CD4-positive, alpha-beta T cell treated with Interleukin-10 for 1 hour (primary cell): ENCODE data around the gene LITAFD.
A peak's percentile ranks its signal among the peaks of the same experiment; 100 is the strongest.
"Not testable (repeated sequence)": the region's sequence is repeated elsewhere in the genome, so short reads cannot be mapped to it uniquely, and the experiment has no call there.

Source experiments
- DNase-seq: peaks from one replicate; pipeline ENCODE4 v3.0.0-alpha.2; 2020

LITAFD gene

DNA sequence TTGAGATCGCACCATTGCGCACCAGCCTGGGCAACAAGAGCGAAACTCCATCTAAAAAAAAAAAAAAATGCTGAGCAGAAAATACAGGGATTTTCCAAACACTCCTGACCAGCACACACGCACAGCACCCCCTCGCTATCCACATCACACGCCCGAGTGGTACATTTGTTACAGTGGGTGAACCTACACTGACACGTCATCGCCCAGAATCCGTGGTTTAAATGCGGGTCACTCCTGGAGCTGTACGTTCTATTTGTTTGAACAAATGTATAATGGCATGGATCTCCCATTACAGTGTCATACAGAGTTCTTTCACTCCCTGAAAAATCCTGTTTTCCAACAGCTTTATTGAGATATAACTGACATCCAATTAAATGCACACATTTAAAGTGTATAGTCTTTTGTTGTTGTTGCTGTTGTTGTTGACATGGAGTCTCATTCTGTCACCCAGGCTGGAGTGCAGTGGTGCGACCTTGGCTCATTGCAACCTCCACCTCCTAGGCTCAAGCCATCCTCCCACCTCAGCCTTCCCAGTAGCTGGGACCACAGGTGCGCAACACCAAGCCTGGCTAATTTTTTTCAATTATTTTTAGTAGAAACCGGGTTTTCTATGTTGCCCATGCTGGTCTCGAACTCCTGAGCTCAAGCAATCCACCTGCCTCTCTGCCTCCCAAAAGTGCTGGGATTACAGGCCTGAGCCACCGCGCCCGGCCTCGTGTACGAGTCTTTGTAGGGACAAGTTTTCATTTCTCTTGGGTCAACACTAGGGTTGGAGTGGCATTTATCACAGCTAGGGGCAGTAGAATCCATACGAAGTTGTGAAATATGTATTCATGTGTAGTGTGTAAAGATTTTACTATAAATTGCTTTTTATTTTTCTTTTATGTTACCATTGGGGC lies 8.9 kb upstream of the LITAFD start:
- DNase-seq: no peak

DNA sequence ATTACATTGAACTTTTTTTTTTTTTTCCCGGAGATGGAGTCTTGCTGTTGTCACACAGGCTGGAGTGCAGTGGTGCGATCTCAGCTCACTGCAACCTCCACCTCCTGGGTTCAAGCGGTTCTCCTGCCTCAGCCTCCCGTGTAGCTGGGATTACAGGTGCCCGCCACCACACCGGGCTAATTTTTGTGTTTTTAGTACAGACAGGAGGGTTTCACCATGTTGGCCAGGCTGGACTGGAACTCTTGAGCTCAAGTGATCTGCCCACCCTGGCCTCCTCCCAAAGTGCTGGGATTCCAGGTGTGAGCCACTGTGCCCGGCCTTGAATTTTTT lies 8.3 kb upstream of the LITAFD start:
- DNase-seq: not testable (repeated sequence)

DNA sequence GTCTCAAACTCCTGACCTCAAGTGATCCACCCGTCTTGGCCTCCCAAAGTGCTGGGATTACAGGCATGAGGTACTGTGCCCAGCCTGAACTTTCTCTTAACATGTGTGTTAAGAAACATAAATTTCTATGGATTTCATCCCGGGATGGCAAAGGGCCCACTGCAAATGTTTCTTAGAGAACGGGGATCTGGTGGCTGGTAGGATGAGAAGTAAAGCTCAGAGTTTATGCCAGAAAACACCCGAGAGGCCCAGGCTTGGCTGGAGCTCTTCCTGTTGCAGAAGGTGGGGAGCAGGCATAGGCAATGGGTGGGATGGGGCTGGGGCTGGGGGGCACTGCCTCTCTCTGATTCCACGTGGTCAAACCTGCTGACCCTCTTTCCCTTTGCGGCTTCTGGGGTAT lies 7.8 kb upstream of the LITAFD start:
- DNase-seq: no peak

DNA sequence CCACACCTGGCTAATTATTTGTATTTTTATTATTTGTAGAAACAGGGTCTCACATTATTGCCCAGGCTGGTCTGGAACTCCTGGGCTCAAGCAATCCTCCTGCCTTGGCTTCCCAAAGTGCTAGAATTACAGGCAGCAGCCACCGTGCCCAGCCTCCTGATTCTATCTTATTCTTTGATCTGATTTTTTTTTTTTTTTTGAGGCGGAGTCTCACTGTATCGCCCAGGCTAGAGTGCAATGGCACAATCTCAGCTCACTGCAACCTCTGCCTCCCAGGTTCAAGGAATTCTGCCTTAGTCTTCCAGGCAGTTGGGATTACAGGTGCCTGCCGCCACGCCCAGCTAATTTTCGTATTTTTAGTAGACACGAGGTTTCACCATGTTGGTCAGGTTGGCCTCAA lies 6.8 kb upstream of the LITAFD start:
- not testable (repeated sequence) for DNase-seq

DNA sequence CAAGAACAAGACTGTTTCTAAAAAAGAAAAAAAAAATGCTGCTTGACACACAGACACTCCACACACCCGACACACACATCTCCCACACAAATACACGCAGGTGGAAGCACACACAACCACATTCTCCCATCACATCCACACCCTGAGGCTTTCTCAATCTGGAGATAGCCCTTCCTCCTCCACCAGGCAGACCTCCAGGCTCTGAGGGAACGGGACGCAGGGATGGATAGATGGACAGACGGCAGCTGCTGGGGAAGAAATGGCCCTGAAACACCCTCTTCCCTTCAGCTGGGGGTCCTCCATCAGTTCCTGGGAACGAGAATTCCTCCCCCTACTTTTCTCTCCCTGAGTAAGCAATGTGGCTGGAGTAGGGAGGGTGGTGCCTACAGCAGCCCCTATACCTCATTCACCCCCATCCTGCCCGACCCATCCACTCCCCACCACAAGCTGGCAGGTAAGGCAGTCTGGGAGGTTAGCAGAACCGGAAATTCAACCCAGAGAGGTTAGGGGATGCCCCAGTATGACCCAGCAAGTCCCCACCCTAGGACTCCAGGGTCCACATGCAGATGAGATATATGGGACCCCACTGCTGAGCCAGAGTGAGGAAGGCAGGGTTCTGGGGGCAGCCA lies 4.1 kb upstream of the LITAFD start:
- DNase-seq: peak; percentile 13

DNA sequence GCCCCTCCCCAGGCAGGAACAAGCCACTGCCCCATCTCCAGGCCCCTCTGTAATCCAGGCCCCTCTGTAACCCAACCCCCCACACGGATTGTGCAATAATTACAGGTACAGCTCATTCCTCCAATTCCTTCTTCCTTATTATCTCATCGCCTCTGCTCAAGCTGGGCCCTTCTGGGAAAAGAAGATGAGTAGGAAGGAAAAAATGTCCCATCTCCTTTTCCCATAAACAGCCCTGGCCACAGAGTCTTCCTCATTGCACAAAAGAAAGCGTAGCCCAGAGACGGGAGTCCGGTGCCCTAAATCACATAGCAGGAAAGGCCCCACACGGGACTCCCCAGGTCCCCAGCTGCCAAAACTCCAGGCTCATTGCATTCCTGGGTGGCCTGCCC lies 3.6 kb upstream of the LITAFD start:
- DNase-seq: no peak

DNA sequence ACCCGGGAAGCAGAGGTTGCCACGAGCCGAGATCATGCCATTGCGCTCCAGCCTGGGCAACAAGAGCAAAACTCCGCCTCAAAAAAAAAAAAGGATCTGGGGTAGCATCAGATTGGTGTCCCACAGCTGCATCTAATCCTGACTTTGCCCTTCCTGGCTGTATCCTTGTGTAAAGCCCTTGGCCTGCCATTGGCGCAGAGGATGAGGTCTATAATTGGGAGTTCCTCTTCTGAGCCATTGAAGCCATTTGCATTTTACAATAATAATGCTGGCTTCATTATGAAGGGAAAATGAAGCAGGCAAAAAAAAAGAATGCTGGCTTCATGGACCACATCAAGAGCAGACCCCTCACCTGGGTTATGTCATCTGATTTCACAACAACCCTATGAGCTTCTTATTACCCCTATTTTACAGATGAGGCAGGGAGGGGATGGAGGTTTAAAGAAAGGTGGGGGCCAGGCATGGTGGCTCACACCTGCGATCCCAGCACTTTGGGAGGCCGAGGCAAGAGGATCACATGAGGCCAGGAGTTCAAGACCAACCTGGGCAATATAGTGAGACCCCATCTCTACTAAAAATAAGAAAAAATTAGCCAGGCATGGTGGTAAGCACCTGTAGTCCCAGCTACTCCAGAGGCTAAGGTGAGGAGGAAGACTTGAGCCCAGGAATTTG lies 1.2 kb upstream of the LITAFD start:
- no peak for DNase-seq

DNA sequence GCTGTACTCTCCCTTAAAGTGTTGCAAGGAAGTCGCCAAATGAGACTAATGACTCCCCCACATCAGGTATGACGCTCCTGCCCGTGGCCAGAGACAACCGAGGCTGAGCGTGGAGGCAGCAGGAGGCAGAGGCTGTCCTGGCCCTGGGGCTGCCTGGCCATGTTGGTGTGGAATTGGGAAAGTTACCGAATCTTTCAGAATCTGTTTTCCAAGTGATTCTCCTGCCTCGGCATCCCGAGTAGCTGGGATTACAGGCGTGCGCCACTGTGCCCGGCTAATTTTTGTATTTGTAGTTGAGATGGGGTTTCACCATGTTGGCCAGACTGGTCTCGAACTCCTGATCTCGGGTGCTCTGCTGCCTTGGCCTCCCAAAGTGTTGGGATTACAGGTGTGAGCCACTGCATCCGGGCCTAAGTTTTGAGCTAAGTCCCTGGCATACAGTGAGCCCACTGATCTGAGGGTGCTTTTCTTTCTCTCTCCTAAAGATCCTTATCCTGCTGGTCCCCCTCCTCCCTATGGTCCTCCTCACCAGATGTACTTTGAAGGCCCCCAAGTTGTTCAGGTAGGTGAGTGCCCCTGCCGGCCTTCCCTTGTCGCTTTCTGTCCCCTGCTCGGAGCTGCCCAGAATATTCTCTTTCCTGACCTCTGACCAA lies 700 bp downstream of the LITAFD start:
- no peak for DNase-seq

DNA sequence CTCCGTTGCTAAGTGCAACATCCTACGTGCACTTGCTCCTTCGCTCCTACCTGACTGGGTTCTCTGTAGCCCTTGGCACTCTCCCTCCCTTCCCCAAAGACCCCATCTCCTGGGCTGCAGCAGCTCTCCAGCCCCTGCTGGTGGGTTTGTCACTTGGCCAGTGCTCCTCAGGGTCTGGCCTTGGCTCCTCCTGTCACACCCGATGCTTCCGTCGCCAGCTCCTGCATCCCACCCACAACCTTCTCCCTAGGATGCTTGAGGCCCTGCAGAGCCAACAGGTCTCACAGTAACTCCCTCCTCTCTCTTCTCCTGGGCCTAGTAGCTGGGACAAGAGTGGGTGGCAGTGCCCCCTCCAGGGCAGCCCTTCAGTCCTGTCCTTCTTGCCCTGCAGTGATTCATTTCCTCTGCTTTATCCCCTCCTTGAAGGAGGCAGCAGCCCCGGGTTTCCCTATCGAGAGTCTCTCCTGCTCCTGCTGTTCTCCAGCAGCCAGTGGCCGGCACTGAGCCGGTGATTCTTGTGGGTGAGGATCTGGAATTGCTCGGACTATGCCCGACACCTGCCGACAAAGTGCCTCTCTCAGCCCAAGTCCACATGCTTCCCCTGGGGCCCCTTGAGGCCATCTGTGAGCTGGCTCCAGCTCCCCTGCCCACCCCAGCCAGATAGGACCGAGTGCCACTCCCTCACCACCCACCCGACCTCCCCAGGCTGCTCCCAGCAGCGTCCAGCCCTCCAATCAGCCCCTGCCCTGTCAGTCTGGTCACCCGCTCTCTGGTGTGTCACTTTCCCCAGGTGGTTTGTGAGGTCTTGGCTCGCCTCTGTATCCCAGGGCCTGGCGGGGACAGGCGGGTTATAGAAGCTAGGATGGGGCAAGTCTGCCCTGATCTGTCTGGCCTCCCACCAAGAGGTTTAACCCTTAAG lies 3.8 kb downstream of the LITAFD start:
- no peak for DNase-seq

DNA sequence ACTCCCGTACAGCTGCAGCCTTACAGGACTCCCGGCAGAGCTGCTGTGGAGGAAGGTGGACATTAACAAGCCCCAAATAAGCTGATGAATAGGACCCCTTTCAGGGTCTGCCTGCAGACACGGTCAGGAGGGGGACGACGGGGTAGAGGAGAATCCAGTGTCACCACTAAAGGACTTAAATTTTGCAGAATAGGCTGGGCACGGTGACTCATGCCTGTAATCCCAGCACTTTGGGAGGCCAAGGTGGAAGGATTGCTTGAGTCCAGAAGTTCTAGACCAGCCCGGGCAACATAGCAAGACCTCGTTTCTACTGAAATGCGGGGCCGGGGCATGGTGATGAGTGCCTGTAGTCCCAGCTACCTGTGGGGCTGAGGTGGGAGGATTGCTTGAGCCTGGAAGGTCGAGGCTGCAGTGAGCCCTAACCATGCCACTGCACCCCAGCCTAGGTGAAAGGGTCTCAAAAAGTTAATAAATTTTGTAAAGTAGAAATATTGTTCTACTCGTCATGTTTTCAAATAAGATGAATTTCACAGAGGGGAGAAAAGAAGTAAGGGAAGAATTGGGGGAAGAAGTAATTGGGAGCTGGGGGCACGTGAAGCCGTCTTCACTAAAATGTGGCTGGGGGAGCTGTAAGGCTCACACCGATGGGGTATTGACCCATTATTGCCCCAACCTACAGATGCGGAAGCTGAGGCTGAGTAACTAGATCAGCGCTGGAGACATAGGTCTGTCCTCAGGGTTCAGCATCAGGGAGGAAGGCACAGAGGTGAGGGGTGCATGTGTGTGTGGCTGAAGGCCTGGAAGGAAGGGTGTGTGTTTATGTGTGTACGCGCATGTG lies 4.7 kb downstream of the LITAFD start:
- DNase-seq: no peak

DNA sequence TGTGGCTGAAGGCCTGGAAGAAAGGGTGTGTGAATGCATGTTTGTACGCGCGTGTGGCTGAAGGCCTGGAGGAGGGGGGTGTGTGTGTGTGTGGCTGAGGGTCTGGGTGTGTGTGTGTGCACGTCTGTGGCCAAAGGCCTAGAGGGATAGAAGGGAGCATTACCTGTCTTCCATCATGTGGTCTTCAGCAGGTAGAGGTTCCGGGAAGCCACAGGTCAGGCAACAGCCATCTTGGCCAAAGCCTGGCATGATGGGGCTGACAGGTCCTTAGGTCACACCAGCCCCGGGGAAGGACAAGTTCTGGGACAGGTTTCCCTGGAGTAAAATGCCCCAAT lies 5.2 kb downstream of the LITAFD start:
- no peak for DNase-seq

DNA sequence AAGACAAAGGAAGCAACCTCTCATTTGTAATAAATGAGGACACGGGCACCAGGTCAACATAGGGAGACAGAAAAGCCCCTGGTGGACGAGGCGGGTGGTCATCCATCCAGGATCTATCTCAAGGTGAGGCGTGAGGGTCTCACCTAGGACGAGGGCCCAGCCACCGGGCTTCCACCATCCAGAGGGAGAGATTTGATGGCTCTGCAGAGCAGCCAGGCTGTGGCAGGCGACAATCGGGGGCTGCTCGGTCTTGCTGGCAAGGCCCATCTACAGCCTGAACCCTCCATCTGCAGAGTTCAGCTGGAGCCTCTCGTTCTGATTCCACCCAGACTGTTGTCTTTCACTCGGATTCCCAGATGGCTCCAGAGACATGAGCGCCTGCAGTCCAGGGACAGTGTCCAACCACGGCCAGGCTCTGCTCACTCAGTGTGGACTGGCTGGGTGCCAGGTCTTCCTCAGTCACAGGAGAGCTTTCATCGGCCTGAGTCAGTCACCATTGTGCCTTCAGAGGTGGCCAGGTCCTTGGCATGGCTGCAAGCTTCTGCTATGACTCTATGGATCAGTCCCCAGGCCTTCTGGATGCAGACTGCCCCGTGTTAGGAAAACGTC lies 5.9 kb downstream of the LITAFD start:
- DNase-seq: no peak

DNA sequence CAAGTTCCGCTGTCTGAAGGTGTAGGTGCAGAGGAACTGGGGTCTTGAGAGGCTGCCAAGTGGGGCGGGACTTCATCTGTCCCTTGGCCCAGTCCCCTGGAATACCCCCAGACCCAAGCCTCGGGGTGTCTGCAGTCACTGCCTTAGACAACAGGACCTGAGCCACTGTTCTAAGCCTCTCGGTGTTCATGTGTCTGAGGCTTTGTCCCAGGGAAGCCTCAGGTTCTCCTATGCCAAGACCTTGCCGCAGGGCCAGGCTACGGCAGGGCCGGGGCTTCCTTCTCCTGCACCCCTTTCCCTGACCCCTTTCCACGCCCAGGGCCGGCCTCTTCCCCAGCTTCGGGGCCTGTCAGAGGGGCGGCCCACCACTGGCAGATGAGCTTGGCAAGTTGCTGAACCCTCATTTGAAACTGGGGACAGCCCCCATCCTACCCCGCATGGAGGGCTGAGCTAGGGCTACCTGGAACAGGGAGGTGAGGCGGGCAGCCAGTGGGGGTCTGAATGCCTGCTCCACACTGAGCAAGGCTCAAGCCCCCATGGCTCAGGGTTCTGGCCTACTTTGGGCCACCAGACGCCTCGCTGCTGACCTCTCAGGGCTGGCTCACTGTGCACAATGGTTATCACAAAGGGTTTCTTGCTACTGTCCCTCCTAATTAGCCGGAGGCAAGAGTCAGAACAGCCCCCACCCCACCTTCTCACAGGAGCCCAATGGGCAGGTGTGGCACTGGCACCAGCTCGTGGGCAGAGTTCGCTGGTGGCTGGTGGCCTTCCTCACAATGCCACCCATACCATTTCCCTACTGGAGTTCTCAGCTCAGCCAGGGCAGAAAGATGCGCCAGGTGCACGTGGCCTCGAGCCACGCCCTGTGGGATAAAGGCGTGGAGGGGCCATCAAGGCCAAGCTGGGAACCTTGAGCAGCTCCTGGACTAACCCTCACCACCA lies 7.1 kb downstream of the LITAFD start:
- no peak for DNase-seq

DNA sequence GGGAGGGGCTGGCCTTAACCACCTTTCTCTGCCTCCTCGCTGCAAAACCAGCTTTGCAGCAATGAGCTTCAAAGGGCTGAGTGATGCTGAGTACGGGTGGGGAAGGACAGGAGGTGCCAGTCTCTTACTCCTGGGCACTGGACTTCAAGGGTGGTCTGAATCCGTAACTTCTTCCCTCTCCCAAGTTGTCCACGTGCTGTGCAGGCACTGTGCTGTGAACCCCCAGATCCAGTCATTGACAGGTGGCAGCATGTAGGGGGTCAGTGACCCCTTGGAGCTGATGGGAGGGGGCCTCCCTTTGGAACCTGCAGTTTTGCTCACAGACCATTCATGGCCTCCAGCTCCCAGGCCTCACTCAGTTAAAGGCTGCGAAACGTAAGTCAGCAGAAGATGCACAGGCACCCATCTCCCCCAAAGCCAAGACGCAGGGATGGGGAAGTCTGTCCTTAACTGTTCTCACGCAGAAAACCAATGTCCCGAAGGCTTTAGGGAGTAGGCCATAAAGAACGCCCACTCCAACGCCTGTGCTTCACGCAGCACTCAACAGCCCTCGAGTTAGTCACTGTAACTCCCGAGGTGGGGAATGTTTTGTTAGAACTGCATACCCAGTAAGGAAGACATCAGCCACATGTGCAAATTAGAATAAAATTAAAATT lies 7.9 kb downstream of the LITAFD start:
- DNase-seq: no peak

DNA sequence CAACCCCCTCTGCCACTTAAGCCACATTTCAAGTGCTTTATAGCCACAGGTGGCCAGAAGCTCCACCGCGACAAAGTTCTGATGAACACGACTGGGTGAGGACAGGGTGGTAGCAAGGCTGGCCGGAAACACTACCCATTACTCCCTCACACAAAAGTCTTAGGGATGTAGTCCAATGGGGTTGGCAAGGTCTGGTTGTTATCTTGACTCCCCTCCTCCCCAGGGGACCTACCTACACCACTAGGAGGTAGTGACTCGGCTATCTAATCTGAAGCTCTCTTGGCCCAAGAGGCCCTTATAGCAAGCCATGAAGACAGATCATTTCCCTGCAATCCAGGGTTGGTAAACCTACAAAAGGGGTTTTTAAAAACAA lies 8.4 kb downstream of the LITAFD start:
- no peak for DNase-seq

DNA sequence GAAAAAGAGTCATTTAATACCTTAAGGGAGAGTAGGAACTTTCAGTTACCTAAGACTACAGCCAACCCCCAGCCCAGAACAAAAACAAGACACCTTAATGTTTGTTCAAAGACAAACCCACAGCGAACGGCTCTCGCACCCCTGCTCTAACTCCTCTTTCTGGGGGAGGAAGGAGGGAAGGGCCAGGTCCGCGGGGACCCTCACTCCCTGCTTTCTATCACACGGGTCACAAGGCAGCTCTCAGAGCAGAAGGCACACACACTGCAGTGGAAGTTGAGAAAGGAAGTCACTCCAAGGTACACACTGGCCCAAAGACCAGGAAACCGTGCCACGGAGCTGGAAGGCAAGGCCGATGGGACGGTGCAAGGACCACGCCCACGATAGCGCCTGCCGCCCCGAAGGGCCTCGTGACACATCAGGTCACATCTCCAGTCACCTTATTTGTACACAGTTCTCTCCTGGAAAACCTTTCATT lies 10.0 kb downstream of the LITAFD start:
- DNase-seq: no peak

DNA sequence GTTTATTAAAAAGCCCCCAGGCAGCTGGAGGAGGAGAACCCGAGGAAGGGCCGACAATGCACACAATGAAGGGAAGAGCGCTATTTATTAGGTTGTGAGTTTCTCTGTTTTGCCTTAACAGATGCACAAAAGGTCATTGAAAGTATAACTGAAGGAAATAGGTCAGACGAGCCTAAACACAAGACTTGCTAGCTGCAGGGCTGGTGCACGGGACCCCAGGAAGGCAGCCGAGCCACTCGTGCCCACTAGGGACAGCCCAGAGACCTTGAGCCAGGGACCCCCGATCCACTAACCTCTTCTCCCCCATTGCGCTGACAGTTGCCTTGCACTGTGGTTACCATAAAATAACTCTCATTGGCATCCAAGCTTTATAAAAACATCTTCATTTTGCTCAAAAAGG lies 11.3 kb downstream of the LITAFD start:
- DNase-seq: no peak

DNA sequence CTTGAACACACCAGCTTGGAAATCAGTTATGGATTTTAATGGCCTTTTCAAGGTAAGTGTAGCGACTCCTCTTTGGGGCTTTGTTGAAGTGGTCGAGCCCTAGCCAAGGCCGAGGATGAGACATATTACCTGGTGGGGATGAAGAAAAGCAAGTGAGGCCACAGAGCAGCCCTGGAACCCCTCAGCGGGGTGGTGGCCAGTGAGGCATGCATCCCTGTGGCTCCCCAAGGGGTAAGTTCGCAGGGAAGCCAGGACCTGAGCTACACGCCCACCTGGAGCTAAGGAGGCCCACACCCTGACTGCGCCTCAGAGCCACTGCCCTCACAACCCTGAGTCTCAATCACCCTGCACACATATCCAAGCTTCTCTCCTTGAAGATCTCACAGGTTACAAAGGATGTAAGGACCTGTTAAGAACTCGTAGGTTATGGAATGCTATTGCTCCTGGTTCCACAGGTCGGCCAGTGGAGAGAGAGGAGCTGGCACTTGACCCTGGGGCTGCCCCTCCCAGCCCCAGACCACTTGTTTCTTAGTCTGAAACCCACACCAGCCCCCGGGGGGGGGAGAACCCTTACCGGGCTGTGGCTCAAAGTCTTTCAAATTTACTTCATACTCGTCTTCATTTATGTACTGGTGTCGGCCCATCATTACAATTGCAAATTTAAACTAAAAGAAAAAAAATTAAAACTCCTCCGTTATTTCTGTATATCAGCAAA lies 12.0 kb downstream of the LITAFD start:
- DNase-seq: no peak
